GM12865 (cell line): ENCODE measurements around the gene C21orf58.
A peak's percentile ranks its signal among the peaks of the same experiment; 100 is the strongest.
"Not testable (repeated sequence)": the region's sequence is repeated elsewhere in the genome, so short reads cannot be mapped to it uniquely, and the experiment has no call there.

Experiments used
- DNase-seq: peaks from one replicate; pipeline ENCODE4 v3.0.0; 2010; ENCODE audit warnings: low read depth
- H3K4me3 ChIP-seq: 2 replicates; pipeline ENCODE4 v1.5.1; 2011; ENCODE audit warnings: mild to moderate bottlenecking, low read depth, low read length, control low read depth
- CTCF ChIP-seq: IDR thresholded peaks from 2 replicates; pipeline ENCODE4 v1.5.1; 2011; ENCODE audit warnings: low read length, control low read depth, low read depth, inconsistent platforms; ENCODE audit not compliant: insufficient read depth; ENCODE audit errors: missing control alignments

Gene C21orf58

GRCh38 chr21:46323710-46324389 is at the start of gene C21orf58, which contains the start of gene PCNT:
Gene C21orf58, minus strand, starts transcription at chr21:46323870. Its CDS starts 1,132 bp downstream, at chr21:46322738.
Gene PCNT, plus strand, starts transcription at chr21:46324156. Its CDS starts 73 bp downstream, at chr21:46324229.
- peak; percentile 99 for DNase-seq
- no peak for TF ChIP-seq CTCF
- peak within 1 kb of the TSS; percentile 96 for H3K4me3 ChIP-seq

DNA sequence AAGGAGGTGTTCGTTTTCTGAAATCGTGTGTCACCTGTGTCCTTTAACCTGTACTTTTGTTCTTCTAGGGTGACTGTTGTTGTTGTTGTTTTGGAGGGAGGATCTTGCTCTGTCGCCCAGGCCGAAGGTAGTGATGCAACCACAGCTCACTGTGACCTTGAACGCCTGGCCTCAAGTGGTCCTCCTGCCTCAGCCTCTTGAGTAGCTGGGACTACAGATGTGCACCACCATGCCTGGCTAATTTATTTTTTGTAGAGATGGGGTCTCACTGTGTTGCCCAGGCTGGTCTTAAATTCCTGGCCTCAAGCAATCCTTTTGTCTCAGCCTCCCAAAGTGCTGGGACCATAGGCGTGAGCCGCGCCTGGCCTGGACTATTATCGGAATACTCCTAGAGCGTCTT is 49.3 kb upstream of the C21orf58 start:
- DNase-seq, H3K4me3 ChIP-seq: not testable (repeated sequence)

- H3K4me3 ChIP-seq, result no peak overlapping the region
- TF ChIP-seq CTCF, result no peak
- no peak for DNase-seq
Measured at GRCh38 chr21:46372014-46372485, 48.4 kb upstream of the C21orf58 start.

DNA sequence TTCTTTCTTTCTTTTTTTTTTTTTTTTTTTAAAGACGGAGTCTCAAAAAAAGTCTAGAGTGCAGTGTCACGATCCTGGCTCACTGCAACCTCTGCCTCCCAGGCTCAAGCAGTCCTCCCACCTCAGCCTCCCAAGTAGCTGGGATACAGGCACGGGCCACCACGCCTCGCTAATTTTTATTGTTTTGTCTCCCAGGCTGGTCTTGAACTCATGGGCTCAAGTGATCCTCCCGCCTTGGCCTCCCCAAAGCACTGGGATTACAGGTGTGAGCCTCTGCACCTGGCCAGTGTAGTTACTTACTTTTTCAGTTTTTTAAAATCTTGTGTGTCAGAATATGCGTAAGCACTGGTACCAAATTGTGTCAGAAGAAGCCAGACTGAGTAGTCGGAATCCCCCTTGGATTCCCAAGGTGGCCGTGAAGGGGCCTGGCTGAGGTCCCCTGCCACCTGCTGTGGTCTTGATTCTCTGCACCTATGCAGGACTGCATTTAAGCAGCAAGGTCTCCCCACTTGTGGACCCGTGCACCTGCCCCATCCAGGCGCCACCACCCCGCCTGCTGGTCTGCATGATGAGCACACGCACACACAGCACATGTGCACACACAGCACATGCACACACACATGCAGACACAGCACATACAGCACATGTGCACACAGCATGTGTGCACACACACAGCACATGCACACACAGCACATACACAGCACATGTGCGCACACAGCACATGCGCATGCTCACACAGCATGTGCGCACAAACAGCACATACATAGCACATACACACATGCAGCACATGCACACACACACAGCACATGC is 47.7 kb upstream of the C21orf58 start:
- peak; percentile 70 for DNase-seq
- TF ChIP-seq CTCF, result no peak
- no peak overlapping the region for H3K4me3 ChIP-seq

DNA sequence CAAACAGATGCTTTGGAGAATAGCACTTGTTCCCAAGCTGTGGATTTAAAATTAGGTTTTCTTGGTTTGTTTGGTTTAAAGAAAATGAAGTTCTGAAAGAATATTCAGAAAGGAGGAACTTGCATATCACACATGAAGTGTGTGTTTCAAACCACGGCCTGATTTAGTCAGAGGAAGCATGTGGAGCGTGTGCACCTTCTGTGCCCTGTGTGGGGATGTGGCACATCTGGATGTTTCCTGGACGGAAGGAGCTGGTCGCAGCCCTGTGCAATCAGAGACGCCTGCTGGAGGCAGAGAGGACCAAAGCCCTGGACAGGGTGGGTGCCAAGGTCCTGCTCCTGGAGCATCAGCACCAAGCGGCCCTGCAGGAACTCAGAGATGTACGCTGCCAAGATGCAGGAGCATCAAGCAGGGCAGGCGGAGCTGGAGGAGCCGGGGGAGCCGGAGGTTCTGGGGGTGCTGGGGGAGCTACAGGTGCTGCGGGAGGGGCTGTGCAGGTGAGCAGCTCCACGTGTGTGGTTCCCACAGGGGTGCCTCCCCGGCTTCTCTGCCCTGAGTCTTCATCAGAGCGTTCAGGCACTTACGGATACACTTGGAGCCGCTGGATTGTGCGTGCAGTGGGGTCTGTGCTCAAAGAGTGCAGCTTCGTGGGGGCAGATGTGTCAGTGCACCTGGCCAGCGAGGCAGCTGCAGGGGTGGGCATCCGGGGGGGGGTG is 46.0 kb upstream of the C21orf58 start:
- peak; percentile 53 for DNase-seq
- H3K4me3 ChIP-seq, result peak overlapping the region; percentile 20
- no peak for TF ChIP-seq CTCF

DNA sequence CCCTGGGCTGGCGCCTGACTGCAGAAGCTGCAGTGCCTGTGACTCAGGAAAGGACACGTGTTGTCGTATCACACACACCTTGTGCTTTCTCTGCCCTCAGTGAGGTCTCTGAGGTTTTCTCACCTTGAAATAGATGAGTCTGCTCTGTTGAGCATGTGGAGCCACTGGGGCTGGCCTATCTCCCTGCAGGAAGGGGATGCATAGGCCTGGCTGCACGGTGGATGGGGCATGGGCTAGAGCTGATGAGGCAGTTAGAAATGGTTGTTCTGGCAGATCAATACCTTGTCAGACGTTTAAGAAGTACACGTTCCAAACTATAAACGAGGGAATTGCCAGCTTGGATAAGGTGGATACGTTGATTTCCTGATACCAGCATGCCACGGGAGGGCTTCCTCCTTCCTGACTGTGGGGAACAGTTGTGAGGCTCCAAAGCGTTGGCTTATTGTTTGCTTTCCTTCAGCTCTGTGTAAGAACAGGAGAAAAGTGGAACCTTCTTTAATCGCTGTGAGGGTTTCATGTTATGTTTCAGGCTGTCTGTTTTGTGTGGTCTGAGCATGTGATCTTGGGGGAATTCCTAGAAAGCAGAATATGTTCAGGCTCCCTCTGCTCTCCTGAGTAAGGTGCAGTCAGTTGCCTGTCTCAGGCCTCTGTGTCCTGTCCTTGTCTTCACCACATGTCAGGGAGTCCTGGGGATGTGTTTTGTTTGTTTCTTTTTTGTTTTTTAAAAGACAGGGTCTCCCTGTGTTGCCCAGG is 45.0 kb upstream of the C21orf58 start:
- peak overlapping the region; percentile 34 for H3K4me3 ChIP-seq
- TF ChIP-seq CTCF, result no peak
- peak; percentile 75 for DNase-seq

GRCh38 chr21:46366966-46367365 is 43.3 kb upstream of the C21orf58 start:
- no peak for DNase-seq
- H3K4me3 ChIP-seq, result no peak overlapping the region

More at GRCh38 chr21:46366966-46367365, 43.3 kb upstream of the C21orf58 start:
- TF ChIP-seq CTCF, result no peak
